ENCODE data around the gene PPP3R1.
"Not testable (repeated sequence)": the region's sequence is repeated elsewhere in the genome, so short reads cannot be mapped to it uniquely, and the experiment has no call there.

Gene PPP3R1

DNA sequence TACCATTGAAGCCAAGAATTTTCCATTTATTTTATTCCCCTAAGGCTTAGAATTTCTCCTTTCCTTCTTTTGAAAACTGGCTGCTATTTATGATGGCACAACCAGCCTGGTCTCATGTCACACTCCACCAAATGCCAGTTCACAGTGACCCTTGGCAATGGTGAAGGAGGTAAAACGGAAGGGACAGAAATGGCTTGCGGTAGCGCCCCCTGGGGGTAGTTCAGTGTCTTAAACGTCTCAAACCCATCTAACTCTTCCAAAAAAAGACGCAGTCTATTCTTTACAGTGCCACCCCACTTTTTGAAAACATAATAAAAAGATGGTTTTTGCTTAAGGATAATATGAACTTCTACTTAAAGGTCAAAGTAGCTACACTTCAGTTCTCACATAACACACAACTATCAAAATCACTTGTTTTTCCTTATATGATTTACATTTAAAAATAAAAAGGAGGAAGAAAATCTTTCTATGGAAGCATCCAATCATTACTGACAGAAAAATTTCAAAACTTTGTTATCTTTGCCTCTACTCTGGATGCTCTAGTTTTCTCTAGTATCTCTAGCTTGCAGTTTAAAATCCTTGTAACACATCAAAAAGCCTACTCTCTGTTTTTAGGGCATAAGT is 66.7 kb downstream of the PPP3R1 start:
- no peak for DNase-seq (ENCODE audit: low read depth)

DNA sequence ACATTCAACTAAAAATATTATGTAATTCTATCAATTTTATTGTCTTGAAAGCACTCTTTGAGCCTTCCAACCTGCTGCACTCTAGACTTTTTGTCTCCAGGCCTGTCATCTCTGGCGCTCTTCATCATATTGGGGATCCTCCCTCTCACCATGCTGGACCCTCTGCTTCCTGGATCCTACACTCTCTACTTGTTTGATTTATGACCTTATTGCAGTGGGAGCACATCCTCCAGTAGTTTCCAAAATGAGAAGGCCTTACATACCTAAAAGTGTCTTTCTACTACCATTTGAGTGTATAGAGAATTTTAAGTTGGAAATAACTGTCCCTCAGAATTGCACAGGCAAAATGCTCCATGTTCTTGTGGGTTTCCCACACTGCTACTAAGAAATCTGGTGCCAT is 69.4 kb downstream of the PPP3R1 start:
- no peak for DNase-seq (ENCODE audit: low read depth)

DNA sequence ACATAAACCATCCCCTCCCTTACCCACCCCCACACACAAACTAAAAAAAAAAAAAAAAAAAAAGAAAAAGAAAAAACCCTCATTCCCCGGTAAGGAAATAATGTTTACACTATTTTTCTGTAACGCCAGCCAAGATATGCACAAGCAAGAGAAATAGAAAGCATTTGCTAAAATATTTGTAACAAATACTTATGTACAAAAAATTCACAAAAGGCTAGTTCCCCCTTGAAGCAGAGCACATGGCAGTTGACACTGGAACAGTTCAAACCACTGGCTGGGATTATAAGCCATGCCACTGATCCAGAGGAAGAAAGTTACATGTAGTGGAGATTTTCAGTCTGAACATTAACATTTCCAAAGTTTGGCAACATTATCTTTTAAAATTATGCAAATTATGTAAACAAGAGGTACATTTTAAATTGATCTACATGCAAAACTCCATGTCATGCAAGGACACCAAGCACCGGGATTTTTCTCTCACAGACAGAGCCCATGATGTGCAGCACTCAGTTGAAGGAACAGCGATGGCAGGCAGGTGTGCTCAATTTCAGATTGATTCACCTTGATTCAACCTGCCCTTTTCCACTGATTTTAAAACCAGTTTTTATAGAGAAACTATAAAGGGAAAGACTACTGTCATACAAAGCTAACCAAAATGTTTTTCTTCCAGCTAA is 73.2 kb downstream of the PPP3R1 start:
- DNase-seq (ENCODE audit: low read depth) = no peak

DNA sequence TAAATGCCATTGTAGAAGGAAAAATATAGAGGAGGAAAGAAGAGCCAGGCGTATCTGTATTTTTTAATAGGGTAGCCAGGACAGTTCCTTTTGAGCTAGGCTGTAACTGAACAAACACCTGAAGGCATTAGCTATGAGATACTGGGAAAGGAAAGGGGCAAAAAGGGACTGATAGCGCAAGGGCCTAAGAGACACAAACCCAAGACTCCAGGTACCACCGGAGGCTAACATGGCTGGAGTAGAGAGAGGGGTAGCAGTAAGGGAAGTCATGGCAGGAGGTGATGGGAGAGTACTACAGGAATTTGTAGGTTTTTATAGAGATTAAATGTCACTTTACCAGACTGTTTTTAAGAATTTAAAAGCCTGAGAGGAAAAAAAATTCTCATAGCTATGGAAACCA is 73.9 kb downstream of the PPP3R1 start:
- DNase-seq (ENCODE audit: low read depth) = no peak

DNA sequence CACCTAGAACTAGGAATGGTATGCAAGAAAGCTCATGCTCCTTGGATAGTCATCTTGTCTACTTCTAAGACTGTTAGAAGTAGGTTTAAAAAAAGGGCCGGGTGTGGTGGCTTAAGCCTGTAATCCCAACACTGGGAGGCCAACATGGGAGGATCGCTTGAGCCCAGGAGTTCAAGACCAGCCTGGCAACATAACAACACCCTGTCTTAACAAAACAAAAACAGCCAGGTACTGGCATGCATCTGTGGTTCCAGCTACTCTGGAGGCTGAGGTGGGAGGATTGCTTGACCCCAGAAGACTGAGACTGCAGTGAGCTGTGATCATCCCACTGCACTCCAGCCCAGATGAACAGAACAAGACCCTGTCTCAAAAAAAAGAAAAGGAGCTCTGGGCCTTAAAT is 74.8 kb downstream of the PPP3R1 start:
- no peak for DNase-seq (ENCODE audit: low read depth)

DNA sequence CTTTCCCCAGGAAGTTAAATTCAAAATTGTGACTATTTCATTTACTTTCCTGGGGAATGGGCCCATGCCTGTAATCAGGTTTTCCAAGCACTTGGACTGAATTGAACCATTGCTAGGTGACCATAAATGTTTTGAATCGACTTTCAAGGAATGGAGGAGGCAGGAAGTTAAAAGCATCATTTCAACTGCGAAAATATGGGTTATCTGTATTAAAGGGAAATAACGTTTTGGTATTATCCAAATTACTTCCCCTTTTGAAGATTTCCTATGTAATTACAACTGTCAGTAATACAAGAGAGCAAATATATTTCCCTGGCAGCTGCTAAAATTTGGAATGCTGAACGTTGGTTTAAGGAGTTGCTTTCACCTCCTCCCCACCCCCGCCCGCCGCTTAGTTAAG is 75.7 kb downstream of the PPP3R1 start:
- DNase-seq (ENCODE audit: low read depth) = no peak

DNA sequence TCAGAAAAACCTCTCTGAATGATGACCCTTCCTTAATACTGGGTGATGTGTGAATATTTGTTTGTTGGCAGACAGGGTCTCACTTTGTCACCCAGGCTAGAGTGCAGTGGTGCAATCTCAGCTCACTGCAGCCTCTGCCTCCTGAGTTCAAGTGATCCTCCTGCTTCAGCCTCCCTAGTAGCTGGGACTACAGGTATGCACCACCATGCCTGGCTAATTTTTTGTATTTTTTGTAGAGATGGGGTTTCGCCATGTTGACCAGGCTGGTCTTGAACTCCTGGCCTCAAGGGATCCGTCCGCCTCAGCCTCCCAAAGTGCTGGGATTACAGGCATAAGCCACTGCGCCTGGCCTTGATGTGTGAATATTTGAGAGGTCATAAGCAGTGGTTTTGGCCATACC is 77.1 kb downstream of the PPP3R1 start:
- DNase-seq (ENCODE audit: low read depth) = not testable (repeated sequence)

DNA sequence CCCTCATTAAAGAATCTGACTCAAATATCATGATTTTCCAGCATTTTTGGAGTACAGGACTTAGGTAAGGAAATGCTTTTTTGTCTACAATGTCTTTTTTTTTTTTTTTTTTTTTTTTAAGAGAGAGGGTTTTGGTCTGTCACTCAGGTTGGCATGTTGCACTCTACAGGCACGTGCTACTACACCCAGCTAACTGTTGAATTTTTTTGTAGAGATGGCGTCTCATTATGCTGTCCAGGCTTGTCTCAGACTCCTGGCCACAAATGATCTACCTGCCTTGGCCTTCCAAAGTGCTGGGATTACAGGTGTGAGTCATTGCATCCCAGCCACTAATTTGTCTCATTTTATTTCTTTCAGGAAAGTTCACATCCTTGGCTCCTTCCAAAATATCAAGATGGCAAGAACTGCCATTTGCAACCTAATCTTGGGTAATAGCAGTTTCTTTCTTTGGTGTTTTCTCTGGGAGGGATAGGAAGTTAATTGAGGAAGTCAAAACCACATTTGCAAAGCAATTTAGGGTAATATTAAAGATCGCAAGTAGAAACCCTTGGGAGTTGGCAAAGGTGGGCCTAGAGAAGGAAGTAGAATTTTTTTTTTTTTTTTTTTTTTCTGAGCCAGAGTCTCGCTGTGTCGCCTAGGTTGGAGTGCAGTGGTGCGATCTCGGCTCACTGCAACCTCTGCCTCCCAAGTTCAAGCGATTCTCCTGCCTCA is 79.2 kb downstream of the PPP3R1 start:
- DNase-seq (ENCODE audit: low read depth) = no peak

DNA sequence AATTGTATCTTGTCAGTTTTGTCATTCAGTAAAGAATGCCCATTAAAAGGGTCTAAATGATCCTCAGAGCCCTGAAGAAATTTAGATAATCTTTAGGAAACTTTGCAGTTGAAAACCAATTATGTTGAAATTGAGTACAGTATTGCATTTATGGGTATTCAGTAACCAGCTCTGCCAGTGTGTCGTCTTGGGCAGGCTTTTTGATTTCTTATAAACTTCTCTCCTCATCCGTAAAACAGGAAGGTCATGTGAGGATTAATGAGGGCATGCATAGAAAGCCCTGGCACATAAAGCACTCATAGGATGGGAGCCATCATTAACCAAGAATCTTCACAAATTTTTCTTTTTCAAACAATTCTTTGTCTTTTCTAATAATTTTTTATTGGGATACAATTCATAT is 79.8 kb downstream of the PPP3R1 start:
- no peak for DNase-seq (ENCODE audit: low read depth)

DNA sequence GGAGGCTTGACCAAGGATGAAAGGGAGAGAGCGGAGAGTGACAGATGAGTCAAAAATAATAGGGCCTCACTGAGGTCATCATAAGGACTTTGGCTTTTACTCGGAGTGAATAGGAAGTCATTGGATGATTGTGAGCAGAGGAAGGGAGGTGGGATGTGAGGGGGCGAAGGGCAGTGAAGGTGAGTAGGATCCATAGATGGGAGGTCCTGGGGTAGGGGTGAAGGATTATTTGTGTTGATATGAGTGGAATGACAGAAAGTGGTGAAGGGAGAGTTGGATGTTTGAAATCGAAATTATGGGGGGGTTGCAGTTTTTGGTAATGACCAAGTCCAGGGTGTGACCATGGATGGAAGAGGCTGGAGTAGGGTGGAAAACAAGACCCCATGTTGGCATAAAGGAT is 80.6 kb downstream of the PPP3R1 start:
- no peak for DNase-seq (ENCODE audit: low read depth)

DNA sequence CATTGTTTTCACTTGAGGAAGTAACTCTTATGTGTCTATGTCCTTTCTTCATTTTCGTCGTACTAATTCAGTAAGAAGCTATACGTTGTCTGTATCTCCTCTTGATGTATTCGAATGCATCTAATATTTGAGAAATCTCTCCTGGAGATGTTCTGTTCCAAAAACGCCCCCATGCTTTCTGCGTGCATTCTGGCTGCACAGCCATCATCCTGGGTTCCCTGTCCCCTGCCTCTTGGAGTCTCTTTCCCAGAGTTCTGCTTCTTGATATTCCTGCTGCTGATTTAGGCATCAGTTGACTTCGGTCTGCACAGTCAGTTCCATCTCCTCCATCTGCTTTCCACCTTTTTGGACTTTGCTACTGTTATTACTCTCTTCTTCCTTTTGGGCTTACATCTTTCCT is 81.2 kb downstream of the PPP3R1 start:
- no peak for DNase-seq (ENCODE audit: low read depth)

DNA sequence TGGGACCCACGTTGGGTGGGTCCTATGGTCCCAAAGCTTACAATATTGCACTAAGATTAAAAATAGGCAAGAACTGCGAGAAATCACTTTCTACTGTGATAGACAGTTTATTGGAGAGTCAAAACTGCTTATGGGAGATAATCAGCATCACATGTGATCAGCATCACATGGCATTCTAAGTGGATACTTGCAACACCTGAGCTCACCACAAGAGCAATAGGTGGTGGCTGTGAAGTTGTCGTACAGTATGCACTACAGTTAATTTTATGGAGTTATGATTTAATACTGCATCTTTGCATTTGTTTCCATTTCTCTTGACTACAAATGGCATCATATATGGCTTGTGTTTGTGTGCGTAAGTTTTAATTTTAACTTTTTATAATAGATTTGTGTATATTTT is 83.0 kb downstream of the PPP3R1 start:
- DNase-seq (ENCODE audit: low read depth) = no peak

DNA sequence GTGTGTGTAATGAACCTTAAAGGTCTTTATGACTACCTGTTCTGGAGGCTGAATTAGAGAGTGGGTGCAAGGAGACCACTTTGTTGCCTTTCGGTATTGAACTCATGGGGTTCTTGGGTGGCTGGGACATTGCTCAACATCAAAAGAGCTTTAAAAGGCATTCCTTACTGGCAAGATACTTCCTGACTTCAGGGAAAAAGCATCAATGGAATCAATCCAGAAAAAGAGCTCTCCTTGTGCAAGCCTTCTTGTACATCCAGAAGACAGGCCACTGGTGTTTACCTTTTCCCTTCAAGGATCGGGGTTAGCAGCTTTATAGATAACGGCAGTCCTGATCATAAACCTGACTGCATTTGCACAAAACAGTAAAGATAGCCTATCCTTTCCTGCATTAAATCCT is 85.1 kb downstream of the PPP3R1 start:
- DNase-seq (ENCODE audit: low read depth) = no peak

DNA sequence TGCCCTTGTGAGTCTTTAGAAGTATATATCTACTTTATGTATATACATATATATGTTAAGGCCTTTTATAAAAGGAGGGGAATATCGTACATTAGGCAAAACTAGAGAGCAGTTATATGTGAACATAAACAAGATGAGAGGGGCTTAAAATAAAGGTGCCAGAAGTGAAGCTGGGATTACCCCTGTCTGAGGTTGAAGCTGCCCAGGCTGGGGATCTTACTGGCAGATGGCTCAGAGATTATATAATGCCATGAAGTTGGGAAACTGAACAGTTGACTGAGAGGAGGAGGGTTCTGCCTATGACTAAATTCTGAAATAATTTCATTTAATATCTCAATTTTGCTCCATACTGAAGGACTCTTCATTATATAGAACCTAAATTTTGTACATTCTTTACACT is 88.7 kb downstream of the PPP3R1 start:
- DNase-seq (ENCODE audit: low read depth) = no peak

DNA sequence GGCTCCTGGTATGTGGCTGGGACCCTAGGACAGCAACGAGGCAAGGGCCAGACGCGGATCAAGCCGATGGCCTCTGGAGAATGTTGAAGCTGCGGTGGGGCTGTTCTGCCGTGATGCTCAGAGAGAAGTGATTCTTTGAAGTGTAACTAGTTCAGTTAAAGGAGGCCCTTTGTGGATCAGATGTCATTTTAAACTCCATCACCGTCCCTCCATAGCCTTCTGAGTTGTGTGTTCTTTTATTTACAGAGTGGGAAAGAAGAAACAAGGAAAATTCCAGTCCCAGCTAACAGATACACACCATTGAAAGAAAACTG is 94.2 kb downstream of the PPP3R1 start:
- DNase-seq (ENCODE audit: low read depth) = no peak

DNA sequence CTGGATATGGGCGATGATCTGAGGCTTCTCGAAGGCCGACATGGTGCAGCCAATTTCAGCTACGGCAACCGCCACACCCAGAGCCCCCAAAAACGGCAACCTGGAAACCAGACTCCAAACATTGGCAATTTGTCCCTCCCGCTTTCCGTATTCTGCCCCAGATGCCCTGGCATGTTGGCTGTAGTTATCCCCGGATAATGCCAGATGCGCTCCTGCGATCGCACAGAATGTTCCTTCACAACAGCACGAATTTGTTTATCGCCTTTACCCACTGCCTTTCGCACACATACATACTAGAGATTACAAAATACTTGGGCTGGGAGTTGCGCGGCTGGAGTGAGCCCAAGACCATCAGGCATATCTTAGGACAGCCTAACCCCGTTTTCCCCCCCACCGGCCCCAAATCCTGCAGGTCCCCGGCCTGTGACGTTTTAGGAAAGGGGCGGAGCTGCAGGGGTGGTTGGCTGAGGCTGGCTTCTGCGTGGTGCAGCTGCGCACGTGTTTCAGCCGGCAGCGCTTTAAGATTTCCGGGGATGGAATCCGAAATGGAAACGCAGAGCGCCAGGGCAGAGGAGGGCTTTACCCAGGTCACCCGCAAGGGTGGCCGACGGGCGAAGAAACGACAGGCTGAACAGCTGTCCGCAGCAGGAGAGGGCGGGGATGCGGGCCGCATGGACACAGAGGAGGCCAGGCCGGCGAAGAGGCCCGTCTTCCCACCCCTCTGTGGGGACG is 94.8 kb downstream of the PPP3R1 start, which contains the start of gene PNO1:
PNO1 (plus strand) TSS at position 487 of the 732 bp plus-strand sequence; CDS start at position 534, 47 bp downstream.
- DNase-seq (ENCODE audit: low read depth) = peak; percentile 74

DNA sequence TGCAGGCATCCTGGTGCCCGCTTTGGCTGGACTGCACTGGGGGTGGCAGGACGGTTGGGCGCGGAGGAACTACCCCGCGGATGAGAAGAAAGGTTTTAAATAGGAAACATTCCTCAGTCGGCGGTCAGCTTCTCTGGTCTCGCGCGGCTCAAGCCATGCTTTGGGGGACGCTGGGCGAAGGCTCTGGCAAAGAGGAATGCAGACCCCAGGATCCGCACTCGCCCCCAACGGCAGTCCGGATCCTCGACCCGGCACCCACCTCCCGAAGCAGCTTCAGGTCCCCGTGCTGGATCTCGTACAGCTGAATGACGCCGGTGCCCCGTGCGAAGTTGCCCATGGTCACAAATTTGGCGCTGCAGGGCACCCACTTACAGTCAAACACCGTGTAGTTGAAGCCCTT is 95.3 kb downstream of the PPP3R1 start:
- peak; percentile 4 for DNase-seq (ENCODE audit: low read depth)

DNA sequence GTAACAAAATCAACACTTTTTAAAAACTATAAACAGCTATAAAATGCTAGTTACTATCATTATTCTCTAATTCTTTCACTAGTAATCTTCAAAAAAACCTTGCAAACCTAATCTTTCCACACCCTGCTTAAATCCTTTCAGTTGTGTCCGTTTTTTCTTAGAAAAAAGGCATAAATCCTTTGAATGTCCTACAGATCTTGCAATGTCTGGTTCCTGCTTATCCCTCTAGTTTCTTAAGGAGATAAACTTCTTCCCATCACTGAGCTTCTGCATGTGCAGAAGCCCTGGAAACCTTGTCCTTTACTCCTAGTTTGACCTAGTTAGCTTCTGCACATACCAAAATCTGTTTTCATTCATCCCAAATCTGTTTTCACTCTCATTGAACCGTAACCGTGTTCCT is 95.9 kb downstream of the PPP3R1 start:
- no peak for DNase-seq (ENCODE audit: low read depth)

DNA sequence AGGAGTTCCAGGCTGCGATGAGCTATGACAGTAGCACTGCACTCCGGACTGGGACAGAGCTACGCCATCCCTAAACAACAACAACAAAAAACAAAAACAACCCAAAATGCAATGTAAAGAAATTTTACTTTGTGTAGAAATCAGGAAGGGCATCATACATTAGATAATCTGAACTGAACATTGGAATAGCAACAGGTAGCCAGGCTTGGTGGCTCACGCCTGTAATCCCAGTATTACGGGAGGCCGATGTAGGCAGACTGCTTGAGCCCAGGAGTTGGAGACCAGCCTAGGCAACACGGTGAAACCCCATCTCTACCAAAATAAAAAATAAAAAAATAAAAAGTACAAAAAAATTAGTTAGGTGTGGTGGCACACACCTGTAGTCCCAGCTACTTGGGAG is 96.7 kb downstream of the PPP3R1 start:
- DNase-seq (ENCODE audit: low read depth) = no peak

DNA sequence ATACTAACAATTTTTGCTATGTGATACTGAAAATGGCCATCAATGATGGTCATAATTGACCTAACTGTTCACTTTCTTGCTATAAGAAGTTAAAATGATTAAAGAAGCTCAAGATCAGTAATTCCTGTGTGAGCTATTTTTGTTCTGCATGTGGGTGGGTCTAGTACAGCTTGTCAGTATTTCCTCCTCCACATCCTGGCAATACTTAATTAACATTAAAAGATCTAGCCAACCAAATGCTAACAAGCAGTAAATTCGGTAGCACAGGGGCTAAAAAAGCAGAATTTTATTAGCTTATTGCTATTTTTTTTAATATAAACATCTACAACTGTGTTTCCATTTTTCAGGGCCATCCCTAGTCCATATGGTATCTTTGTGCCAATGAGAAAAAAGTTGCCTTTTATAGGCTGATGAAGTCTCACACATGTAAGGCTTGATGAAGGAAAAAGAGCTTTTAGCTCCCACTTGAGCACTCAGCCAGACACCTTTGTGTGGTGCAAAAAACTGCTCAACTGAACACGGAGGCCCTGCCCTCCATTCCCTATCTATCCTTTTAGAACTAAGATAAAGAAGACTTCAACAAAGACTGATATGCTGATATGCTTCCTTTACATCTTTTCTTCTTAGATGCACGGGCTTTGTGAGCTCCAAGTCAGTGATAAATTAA is 99.5 kb downstream of the PPP3R1 start:
- no peak for DNase-seq (ENCODE audit: low read depth)

DNA sequence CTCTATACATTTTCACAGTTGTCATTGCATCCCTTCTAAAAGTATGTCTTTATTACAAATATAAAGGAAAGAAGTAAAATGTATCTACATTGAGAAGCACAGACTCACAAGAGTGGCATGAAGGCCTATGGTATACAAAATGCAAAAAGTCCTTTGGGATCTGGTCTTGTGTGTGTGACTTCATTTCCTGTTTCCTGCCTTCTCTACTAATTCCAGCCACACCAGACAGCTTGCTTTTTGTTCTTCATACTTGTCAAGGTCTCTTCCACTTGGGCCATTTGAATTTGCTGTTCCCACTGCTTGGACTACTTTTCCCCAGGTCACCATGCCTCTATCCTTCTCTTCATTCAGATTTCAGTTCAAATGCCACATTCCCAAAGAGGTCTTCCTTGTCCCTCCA is 101.3 kb downstream of the PPP3R1 start:
- DNase-seq (ENCODE audit: low read depth) = no peak

DNA sequence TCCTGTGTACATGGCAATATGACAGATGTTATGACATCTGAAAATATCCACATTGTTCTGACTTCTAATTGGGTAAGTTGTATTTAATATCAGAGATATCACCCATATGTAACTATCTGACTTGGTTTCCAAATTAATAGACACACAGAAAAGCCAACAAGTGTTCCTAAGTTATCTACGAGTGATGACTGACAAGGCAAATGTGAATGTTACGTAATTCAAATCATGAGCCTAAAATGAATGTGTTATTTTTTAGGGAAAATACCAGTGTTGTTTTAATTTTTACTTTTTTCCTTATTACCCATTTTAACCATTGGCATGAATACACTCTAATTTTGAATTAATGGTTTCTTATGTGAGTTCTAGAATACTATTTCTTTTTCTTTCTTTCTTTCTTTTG is 110.5 kb downstream of the PPP3R1 start:
- no peak for DNase-seq (ENCODE audit: low read depth)
